CD1c-positive myeloid dendritic cell (primary cell): ENCODE results near the gene TSKS.
A peak's percentile ranks its signal among the peaks of the same experiment; 100 is the strongest.

ENCODE experiments used
- DNase-seq: peaks from one replicate; pipeline ENCODE4 v3.0.0-alpha.2; 2016; ENCODE audit errors: extremely low spot score

The TSKS gene

DNA sequence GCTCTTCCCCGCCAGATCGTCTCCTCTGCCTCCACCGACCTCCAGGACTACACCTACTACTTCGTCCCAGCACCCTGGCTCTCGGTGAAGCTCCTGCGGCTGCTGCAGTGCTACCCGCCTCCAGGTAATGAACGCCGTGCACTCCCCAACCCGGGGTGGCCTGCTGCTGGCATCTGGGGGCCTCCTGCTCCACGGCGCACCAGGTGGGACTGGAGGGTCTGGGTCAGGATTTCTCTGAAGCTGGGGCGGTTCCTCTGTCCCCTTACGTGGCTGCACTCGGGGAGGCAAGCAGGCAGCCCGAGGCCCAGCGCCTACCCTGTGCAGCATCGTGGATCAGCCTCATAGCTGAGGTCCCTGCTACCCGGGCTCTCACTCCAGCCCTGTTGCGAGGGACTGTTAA, 32.5 kb upstream of the TSKS start:
- no peak for DNase-seq

DNA sequence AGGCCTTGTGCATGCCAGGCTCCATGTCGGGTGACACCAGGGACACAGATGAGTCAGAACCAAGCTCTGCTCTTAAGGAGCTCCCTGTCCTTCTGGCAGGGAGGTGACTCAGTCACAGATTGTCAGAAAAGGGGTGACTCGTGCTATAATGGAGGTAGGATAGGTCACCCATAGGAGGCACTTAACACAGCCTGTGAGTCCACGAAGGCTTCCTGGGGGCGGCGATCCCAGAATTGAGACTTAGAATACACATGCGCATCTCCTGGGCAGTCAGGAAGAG, 30.4 kb upstream of the TSKS start:
- DNase-seq, result no peak

DNA sequence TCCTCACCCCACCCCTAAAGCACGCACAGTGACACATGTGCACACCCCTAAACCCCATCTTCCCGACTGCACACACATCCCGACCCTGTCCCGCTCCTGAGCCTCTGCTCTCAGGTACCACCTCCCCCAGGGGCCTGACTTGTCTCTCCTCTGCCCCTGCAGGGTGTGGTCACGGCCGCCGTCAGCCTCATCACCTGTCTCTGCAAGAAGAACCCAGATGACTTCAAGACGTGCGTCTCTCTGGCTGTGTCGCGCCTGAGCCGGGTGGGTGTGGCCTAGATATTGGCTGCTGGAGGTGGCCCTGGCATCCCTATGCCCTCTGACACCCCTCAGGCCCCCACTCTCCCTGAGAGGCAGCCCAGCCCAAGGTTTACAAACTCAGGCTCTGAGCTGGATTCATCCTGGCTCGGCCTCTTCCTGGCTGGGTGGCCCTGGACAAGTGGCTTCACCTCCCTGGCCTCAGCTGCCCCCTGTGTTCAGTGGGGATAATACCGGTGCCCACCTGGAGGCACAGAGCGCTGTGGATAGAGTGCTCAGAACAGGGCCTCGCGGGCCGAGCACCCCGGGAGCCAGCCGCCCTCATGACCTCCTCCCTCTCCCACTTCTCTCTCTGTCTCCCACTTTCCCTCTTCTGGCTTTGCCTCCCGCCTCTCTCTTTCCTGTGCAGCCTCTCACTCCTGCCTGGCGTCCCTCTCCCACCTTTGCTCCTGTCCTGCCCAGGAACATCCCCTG, 29.9 kb upstream of the TSKS start:
- DNase-seq, result no peak

DNA sequence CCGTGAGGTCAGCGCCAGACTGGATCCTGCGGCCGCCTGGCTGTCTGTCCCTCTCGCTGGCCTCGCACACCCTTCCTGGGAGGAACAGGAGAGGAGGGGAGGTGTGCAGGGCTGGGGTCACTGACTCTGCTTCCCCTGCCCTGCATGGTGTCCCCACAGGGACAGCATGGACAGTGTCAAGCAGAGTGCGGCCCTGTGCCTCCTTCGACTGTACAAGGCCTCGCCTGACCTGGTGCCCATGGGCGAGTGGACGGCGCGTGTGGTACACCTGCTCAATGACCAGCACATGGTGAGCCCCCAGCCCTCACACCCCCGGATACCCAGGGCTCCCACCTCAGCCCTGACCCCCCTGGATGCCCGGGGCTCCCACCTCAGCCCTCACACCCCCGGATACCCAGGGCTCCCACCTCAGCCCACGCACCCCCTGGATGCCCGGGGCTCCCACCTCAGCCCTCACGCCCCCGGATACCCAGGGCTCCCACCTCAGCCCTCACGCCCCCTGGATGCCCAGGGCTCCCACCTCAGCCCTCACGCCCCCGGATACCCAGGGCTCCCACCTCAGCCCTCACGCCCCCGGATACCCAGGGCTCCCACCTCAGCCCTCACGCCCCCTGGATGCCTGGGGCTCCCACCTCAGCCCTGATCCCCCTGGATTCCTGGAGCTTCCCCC, 28.8 kb upstream of the TSKS start:
- DNase-seq, result no peak

DNA sequence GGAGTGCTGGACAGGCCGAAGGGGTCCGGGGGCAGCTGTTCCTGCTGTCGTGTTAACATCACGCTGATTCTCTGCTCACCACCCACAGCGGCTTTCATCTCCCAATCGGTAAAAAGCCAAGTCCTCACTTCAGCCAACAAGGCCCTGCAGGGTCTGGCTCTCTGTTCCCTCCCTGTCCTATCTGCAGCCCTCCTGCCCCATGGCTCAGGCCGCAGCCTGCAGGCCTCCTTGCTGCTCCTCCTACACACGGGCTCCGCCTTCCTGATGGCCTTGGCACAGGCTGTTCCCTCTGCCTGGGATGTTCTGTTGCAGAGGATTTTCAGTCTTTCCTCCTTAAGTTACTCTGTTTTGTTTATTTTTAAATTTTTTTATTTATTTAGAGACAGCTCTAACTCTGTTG, 27.8 kb upstream of the TSKS start:
- no peak for DNase-seq

DNA sequence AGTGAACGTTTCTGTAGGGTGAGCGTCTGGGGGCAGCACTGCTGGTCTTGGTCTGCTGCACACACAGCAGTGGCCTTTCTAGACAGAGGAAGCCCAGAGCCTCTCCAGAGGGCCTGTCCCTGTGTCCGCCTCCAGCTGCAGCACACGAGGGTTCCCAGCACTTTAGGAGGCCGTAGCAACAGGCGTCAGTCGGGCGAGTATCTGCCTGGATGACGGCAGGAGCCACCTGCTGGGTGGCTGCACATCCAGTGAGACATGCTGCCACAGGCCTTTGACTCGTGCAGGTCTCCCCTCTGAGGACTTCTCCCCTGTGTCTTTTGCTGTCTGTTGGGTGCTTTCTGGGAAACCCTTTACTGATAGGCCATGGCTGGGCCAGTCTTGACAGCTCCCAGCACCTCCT, 25.8 kb upstream of the TSKS start:
- DNase-seq, result no peak

DNA sequence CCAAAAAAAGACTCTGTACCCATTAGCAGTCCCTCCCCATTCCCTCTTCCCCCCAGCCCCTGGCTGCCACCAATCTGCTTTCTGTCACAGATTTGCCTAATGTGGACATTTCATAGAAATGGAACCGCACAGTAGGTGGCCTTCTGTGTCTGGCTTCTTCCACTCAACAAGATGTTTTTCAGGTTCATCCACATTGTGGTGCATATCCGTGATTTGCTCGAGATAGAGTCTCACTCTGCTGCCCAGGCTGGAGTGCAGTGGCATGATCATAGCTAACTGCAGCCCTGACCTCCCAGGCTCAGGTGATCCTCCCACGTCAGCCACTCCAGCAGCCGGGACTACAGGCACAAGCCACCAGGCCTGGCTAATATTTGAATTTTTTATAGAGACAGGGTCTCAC, 24.6 kb upstream of the TSKS start:
- DNase-seq, result no peak

DNA sequence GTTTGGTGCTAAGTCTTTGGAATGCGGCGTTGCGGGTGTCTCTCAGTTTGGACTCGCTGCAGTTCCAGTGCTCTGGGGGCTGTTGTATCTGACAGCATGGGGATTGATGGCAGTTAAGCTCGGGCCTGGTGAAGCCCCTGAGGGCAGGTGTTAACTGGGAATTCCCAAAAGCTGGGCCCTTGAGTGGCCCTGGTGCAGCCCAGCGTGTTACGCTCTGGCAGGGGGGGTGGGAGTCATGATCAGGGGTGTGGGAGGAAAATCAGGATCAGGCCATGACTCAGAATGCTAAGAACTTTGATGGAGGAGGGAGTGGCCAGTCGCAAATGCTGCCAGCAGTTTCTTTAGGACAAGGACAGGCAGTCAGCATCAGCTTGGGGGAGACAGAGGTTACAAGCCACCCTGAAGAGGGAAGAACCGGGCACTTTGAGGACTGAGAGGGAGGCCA, 23.3 kb upstream of the TSKS start:
- no peak for DNase-seq

DNA sequence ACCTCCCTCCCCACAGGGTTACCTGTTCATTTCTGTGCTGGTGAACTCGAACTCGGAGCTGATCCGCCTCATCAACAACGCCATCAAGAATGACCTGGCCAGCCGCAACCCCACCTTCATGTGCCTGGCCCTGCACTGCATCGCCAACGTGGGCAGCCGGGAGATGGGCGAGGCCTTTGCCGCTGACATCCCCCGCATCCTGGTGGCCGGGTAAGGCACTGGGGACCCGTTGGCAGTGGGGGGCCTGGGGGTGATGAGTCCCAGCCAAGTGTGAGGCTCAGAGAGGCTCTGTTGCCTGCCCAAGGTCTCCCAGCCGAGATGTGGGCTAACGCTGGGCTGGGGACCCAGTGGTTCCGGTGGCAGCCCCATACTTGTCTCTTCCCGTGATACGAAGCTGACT, 19.4 kb upstream of the TSKS start:
- DNase-seq, result no peak

DNA sequence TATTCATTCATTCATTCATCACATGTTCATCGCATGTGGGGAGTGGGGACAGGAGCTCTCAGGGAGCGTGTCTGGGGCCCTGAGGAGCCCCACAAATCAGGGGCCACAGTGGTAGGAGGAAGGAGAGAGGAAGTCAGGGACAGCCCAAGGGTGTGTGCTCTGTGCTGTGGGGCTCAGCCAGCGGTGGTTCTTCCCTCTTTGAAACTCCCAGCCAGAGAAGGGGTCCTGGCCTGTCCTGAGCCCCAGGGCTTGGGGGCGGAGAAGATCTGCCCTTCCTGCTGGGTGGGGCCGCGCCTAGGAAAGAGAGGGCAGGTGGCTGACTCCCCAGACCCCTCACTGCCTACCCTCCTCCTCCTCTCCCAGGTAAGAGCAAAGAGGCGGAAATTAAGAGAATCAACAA, 18.3 kb upstream of the TSKS start:
- no peak for DNase-seq

DNA sequence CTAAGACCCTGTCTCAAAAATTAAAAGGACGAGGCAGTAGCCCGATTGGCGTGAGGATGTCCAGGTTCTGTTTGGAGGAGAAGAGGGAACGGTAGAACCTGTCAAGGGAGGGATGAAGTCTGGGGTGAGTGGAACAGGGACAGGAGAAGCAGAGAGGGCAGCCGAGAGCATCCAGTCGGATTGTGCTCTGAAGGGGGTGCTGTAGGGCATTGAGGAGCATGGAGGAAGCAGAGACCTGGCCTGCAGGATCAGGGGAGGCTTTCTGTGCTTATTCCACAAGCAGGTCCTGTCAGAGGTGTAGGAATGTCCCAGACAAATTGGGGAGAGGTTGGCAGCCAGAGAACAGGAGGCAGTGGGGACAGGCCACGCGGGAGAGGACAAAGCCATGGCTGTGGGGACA, 17.8 kb upstream of the TSKS start:
- no peak for DNase-seq

DNA sequence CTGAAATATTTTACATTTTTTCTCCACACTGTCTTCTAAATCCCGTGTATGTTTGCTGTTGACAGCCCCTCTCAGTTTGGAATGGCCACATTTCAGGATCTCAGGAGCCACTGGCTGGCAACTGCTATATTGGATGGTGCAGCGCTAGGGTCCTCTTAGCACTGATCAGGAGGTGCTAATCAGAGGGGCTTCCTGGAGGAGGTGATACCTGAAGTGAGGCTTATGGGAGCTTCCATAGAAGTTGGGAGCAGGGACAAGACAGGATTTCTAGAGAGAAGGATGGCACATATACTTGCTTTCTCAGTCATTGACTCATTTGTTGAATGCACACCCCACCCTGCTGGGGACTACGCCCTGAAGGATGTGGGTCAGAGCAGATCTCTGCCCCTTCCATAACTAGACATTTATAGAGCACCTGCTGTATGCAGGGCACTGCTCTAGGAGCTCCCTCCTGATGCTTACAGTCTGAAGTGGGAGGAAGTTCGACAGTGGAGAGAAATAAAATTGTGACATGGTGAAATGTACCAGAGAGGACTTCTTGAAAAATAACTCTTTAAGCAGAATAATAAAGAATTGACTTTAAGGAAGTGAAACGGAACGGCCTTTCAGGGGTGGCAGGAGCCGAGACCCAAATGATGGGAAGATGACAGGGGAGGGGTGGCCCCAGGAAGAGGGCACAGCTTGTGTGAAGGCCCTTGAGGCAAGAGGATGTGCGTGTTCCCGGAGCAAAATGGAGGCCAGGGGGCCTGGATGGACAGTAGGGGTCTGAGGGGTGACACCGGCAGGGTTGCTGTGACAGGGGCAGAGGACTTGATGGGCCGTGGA, 16.8 kb upstream of the TSKS start:
- DNase-seq, result peak; percentile 69

DNA sequence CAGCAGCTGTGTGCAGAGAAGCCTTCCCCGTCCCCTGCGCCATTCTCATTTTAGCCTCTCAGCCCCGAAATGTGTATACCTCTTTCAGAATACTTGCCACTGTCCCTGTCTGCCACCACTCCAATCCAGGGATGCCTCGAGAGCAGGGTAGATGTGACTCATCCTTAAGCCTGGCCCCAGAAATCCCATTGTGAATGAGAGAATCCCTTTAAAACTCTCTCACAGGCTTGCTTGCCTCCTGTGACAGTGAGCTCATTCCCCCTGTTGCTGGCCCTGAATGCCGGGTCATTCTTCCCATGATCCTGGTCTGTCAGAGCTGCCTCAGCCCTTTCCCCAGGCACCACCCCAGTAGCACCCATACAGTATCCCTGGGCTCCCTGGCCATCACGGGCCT, 13.3 kb upstream of the TSKS start:
- DNase-seq, result no peak

DNA sequence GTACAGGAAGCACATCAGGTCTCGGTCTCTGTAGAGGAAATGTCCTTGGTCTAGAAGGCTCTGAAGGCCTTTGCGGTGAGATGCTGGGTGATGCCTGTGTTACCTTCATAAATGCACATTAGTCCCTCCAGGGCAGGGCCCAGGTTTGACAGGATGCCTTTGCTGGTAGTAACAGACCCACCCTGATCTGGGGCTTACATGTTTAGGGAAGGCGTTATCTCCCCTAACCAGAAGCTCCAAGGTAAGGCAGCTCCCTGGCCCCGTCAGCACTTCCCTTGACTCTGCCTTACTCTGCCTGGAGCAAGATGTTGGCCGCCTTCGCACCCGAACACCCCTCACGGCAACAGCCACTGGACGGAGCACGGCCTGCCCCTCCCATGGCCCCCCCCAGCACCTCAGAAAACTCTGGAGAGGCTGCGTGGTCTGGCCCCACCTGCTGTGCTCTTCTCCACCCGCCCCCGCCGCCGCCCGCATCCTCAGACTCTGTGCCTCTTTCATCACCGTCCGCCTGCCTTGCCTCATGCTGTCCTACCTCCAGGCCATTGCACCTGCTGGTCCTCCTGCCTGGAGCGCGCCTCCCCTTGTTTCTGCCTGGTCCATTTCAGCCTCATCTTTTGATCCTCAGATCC, 12.8 kb upstream of the TSKS start:
- no peak for DNase-seq

DNA sequence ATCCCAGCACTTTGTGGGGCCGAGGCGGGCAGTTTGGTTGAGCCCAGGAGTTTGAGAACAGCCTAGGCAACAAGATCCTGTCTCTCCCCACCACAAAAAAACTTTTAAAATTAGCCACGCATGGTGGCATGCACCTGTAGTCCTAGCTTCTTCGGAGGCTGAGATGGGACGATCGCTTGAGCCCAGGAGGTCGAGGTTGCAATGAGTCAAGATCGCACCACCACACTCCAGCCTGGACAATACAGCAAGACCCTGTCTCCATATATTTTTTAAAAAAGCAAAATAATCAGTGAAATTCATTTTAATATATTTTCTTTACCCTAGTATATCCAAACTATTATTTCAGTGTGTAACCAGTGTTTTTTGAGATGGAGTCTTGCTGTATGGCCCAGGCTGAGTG, 11.9 kb upstream of the TSKS start:
- no peak for DNase-seq

DNA sequence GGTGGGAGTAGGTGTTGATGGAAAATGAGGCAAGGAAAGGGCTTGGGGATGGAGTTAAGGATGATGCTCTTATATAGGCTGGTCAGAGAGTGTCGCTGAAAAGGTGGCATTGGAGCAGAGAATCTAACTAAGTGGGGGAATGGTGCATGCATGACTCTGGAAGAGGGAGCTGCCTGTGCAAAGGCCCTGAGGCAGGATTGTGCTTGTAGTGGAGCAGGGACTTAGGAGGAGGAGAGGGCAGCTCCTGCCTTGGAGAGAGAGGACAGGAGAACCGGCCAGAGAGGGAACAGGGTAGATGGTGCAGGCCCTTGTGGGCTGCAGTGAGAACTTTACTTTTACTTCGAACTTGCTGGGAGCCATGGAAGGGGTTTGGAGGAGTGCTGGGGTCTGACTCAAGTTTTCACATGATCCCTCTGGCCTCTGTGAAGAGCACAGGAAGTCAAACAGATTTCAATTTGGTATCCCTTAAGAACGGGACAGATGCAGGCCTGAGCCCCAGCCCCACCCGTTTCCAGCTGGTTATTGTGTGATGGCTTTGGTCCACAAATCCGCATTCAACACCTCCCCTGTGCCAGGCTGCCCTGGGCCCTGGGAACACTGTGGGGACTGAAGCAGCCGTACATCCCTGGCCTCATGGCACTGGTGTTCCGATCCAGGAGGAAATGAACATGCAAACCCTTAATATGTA, 10.7 kb upstream of the TSKS start:
- no peak for DNase-seq

DNA sequence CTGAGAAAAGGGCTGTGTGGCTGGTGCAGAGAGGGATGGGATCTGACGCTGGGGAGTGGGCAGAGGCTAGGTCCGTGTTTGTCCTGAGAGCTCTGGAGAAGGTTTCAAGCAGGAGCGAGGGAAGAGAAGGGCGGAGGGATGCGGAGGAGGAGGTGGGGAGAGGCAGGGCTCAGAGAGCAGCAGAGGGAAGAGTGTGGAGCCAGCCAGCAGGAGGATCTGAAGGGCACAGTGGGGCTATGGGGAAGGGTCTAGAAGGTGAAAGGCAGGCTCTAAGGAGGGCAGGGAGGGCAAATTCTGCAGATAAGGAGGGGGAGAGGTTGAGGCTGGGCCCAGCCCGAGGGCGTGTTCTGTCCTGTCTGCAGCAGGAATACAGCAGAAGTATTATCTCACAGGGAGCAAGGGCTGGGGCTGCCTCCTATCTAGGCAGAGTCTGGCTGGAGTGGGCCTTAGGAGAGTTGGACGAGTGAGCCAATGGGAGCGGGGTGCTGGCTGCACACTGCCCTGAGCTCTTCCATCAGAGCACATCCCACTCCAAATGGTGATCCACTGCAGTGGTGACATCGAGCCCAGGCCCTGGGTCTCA, 9.8 kb upstream of the TSKS start:
- no peak for DNase-seq

DNA sequence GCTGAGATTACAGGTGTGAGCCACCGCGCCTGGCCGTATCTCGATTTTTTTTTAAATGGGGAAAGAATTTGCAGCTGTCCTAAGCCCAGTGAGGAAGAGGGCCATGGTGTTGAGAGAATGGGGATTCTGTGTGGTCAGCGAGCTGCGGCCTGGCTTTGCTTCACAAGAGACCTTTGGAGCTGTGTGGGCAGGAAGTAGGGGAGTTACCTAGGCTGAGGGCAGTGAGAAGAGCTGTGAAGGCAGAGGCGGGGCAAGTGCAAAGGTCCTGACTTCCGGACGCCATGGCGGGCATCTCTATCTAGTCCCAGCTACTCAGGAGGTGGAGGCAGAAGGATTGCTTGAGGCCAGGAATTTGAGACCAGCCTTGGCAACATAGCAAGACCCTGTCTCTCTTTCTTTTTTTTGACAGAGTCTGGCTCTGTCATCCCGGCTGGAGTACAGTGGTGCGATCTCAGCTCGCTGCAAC, 8.6 kb upstream of the TSKS start:
- no peak for DNase-seq

DNA sequence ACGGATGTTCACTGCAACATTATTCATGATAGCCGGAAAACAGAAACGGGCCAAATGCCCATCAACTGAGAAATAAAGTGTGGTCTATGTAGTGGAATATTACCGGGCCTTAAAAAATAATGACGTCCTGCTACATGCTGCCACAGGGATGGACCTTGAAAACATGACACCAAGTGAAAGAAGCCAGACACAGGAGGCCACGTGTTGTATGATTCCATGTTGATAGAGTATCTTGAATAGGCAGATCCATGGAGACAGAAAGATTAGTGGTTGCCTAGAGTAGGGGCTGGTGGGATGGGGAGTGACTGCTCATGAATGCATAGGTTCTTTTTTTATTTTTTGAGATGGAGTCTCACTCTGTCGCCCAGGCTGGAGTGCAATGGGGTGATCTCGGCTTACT, 7.4 kb upstream of the TSKS start:
- DNase-seq, result no peak

DNA sequence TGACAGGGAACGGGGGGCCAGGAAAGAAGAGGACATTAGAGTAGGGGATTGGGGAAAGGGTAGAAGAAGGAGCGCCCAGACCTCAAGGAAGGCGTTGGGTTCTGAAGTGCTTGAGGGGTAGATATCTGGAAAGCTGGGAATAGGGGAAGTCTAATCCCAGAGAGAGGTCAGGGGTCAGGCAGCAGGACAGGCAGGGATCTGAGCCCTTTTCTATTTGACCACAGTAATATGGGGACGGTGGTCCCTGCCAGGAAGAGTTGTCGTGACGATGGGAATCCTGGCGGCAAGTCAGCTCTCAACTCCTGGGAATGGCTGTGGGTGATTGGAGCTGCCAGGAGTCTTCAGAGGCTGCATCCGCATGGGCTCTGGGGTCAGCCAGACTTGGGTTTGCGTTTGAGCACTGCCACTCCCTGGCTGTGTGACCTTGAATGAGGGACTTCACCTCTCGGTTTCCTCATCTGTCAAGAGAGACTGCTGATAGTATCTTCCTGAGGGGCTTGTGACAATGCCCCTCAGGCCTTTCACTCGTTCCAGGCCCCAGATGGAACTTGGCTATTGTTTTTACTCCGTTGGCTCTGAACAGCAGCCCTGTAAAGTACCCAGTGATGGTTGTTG, 5.0 kb upstream of the TSKS start:
- no peak for DNase-seq

DNA sequence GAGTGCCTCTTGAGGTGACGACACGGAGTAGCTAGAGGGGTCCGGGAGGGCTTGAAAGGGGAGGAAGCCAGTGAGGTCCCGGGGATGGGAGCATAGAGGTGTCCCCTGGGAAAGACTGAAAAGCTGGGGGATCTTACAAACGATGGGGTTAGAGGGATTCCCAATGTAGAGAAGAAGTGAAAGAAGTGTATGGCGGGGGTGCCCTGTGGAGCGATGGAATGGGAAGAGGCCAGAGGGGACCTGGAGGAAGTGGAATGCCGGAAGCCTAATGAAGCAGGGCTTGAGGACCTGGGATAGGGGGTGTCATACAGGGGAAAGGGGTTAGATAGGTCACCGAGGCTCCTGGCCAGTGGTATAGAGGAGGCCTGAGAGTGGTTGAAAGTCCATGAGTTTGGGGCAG, 4.3 kb upstream of the TSKS start:
- no peak for DNase-seq
